A673 (cell line): ENCODE data around the gene FRMD4A.

ENCODE experiments used
- EZH2 ChIP-seq: fragments of 200-600 bp; sonication (generic); IDR thresholded peaks from 2 replicates; pipeline ENCODE4 v1.6.1; 2017; ENCODE audit warnings: borderline replicate concordance, low read depth, mild to moderate bottlenecking, mixed read lengths, antibody characterized with exemption, low read length; ENCODE audit not compliant: poor library complexity, severe bottlenecking
- TF ChIP-seq, protein P1 (sequence below): fragments of 300-800, 200-600 bp; sonication (generic); conservative IDR thresholded peaks from 2 replicates; pipeline ENCODE4 v1.5.1; 2017; ENCODE audit warnings: low read depth, mild to moderate bottlenecking, antibody characterized with exemption, low read length, moderate library complexity, mixed read lengths

DNA sequence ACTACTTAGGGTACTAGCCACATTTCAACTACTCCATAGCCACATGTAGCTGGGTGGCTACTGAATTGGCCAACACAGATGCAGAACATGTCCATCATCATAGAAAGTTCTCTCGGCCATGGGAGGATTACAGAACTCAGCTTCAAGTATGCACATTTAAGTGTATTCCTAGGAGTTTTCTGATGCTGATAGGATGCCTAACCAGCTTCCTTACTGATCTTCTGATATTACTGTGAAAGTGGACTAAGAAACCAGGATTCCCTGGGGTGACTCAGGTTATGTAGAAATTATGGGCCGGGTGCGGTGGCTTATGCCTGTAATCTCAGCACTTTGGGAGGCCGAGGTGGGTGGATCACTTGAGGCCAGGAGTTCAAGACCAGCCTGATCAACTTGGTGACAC lies 125.5 kb downstream of the FRMD4A start:
- TF ChIP-seq, protein P1, sequence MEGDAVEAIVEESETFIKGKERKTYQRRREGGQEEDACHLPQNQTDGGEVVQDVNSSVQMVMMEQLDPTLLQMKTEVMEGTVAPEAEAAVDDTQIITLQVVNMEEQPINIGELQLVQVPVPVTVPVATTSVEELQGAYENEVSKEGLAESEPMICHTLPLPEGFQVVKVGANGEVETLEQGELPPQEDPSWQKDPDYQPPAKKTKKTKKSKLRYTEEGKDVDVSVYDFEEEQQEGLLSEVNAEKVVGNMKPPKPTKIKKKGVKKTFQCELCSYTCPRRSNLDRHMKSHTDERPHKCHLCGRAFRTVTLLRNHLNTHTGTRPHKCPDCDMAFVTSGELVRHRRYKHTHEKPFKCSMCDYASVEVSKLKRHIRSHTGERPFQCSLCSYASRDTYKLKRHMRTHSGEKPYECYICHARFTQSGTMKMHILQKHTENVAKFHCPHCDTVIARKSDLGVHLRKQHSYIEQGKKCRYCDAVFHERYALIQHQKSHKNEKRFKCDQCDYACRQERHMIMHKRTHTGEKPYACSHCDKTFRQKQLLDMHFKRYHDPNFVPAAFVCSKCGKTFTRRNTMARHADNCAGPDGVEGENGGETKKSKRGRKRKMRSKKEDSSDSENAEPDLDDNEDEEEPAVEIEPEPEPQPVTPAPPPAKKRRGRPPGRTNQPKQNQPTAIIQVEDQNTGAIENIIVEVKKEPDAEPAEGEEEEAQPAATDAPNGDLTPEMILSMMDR: no peak
- TF ChIP-seq EZH2: no peak
